Ovary (tissue), 10 donors: ENCODE measurements around the gene CCAR1. TPM values are rescaled to one million over a fixed set of nuclear protein-coding genes. Genes with fewer than 3 reads are reported as not detected.
A peak's percentile ranks its signal among the peaks of the same experiment; 100 is the strongest.

Experiments
- DNase-seq, 5 donors: peaks; one replicate each; pipeline ENCODE4 v3.0.0-alpha.2; 2019 to 2020
- H3K27ac ChIP-seq, 2 donors: fragments of 200-600 bp; one replicate each; pipeline versions ENCODE4 v1.5.1 to v1.8.0; 2019 to 2022
- H3K27me3 ChIP-seq: fragments of 200-600 bp; one replicate; pipeline ENCODE4 v1.8.0; 2022
- H3K36me3 ChIP-seq: fragments of 200-600 bp; sonication (generic); one replicate; pipeline ENCODE4 v1.5.1; 2019
- H3K4me1 ChIP-seq: one replicate; pipeline ENCODE4 v1.8.1; 2013; ENCODE audit warnings: mild to moderate bottlenecking, moderate library complexity; ENCODE audit not compliant: insufficient read depth
- H3K4me3 ChIP-seq: fragments of 200-600 bp; sonication (generic); one replicate; pipeline ENCODE4 v1.5.1; 2017
- H3K9me3 ChIP-seq, 2 donors: fragments of 200-600 bp in 1 of 2; sonication (generic) in 1 of 2; one replicate each; pipeline versions ENCODE4 v1.5.1 to v1.8.1; 2013 to 2019; ENCODE audit warnings: mild to moderate bottlenecking in 1 of 2, moderate library complexity in 1 of 2
- CTCF ChIP-seq, 3 donors: fragments of 450-650 bp in 2 of 3; fragments of 200-600 bp in 1 of 3; IDR thresholded peaks; one replicate each; pipeline versions ENCODE4 v1.5.1 to v1.8.0; 2016 to 2022; ENCODE audit warnings: antibody characterized with exemption in 3 of 3, mild to moderate bottlenecking in 1 of 3
- EP300 ChIP-seq: sonication (generic); formaldehyde crosslinking; IDR thresholded peaks from one replicate; pipeline ENCODE4 v1.6.1; 2017; ENCODE audit warnings: antibody characterized with exemption
- POLR2A ChIP-seq: fragments of 450-650 bp; IDR thresholded peaks from one replicate; pipeline ENCODE4 v1.6.1; 2017; ENCODE audit warnings: antibody characterized with exemption, mild to moderate bottlenecking, moderate library complexity
- WGBS, 3 donors: extraction: QIAGEN DNeasy Blood & Tissue Kit in 1 of 3; methylation state at CpG; one replicate each; pipeline versions ENCODE4 v1.1.5 to v1.1.7; 2013 to 2017; 5-methylcytosine and 5-hydroxymethylcytosine counted together
- intact Hi-C, 4 donors: fragments of 100-400 bp; cut with DNase I; formaldehyde crosslinking; loops; one replicate each; pipeline versions ENCODE4 v1.11.0 to v1.15.1; 2022 to 2023
- long read RNA-seq, 3 donors: library from polyadenylated mRNA in 2 of 3; unstranded in 2 of 3; transcript quantifications; one replicate each; pipeline ENCODE4 v2.0.0 and lab custom pipeline, GENCODE V29; 2021 to 2026
- polyA plus RNA-seq, 2 donors: library from polyadenylated mRNA; stranded (reverse); fragments of 200-250 nt in 1 of 2; fragments of 350-450 nt in 1 of 2; fragmentation: Illumina TruSeq in 1 of 2; extraction: RNeasy Lipid Tissue Mini Kit (QIAGEN cat#74804) in 1 of 2; gene quantifications; one replicate each; pipeline ENCODE4 v1.2.3, GENCODE V29; 2013 to 2014
- total RNA-seq, 7 donors: library from RNA; depleted of rRNA in 2 of 7; stranded (reverse); fragments of >200 nt in 2 of 7; fragmentation: NEBNext Ultra II Directional in 3 of 7; extraction: Animal tissue kit (Norgen Biotek cat#: 25700) in 3 of 7; gene quantifications; one replicate each; pipeline versions ENCODE4 v1.1.0 to v1.2.4, GENCODE V29; 2016 to 2023
- donor health status: DM: no; HTN: no; CAD: no; lungs with moderate emphysema.
- donor health status: DM: no; HTN: no; CAD: no.
- donor health status: Bipolar disorder and iron deficiency.
- donor health status: DM: yes; HTN: yes; CAD: no.
- donor health status: DM: no; HTN: no; CAD: no.
- donor health status: DM: yes; HTN: yes; CAD: no.

Gene CCAR1
- total RNA-seq (10 to 100 TPM; 42.1 to 65.4 (median 52.2) TPM), polyA plus RNA-seq (10 to 100 TPM; 22.0 to 41.9 TPM)
- long read RNA-seq, donor 1, transcript CCAR1-213 (17 exons, 2,432 nt), result major isoform, 6 of 125 reads
- long read RNA-seq, donor 1, partial matches to known transcripts, result 91 of 125 reads
- long read RNA-seq, donor 1, other reads (novel, unspliced or antisense), result 28 of 125 reads
- long read RNA-seq, donor 2, full-length matches to known transcripts, result 3 of 56 reads
- long read RNA-seq, donor 2, partial matches to known transcripts, result 53 of 56 reads
- long read RNA-seq, donor 2, other reads (novel, unspliced or antisense), result 0 of 56 reads
- long read RNA-seq, donor 3, full-length matches to known transcripts, result 13 of 31 reads
- long read RNA-seq, donor 3, partial matches to known transcripts, result 8 of 31 reads
- long read RNA-seq, donor 3, other reads (novel, unspliced or antisense), result 10 of 31 reads

- Histone ChIP-seq H3K4me3 (peak within 1 kb of the TSS; percentile 93), H3K9me3 (no peaks in the 10 kb centered on the region), H3K27ac (peak within 1 kb of the TSS; percentile 94 to 96), H3K36me3 (no peaks in the 10 kb centered on the region), H3K4me1 (peaks cover 4% of the 10 kb centered on the region), H3K27me3 (no peaks in the 10 kb centered on the region)
- 0 to 1% (median 0%) methylated on average over 62 to 72 of the region's 72 CpGs for WGBS, 3 donors
- intact Hi-C loops, result loop anchor here in 2 of 4 donors (10.0 kb wide), 2 partner anchors 316 to 386 kb away; partner anchors contain the start of genes HNRNPH3 (in 1 of the 2), PBLD (in 1 of the 2) and RUFY2 (in 1 of the 2)
- DNase-seq, result peak; percentile 96 to 98 (median 97)
- no peak for TF ChIP-seq CTCF (IDR thresholded peaks at IDR 0.05)
- TF ChIP-seq POLR2A, result peak; percentile 88
- TF ChIP-seq EP300, result no peak
These were observed at the start of gene CCAR1 for GRCh38 chr10:68720793-68721672. TSS of gene CCAR1 (plus strand) at chr10:68721239. CDS start at chr10:68722505, 1,266 bp downstream.

GRCh38 chr10:68684413-68684812 is 36.6 kb upstream of the CCAR1 start:
- TF ChIP-seq POLR2A, result no peak
- TF ChIP-seq CTCF (IDR thresholded peaks at IDR 0.05), result no peak
- no peak for TF ChIP-seq EP300
- DNase-seq, result no peak
- no peaks in the 10 kb centered on the region for H3K36me3 ChIP-seq
- 85 to 92% (median 90%) methylated on average over 3 of the region's 3 CpGs for WGBS, 3 donors
- H3K4me1 ChIP-seq, result no peaks in the 10 kb centered on the region
- H3K27ac ChIP-seq, result no peak overlapping the region
- intact Hi-C loops, result no loop called here
- H3K9me3 ChIP-seq, result no peaks in the 10 kb centered on the region
- H3K4me3 ChIP-seq, result no peak overlapping the region
- H3K27me3 ChIP-seq, result no peaks in the 10 kb centered on the region

- H3K4me3 ChIP-seq, result no peak overlapping the region
- TF ChIP-seq POLR2A, result no peak
- TF ChIP-seq EP300, result no peak
- no peak for TF ChIP-seq CTCF (IDR thresholded peaks at IDR 0.05)
- no peak overlapping the region for H3K27ac ChIP-seq
- no peaks in the 10 kb centered on the region for H3K27me3 ChIP-seq
- intact Hi-C loops, result no loop called here
- H3K36me3 ChIP-seq, result no peaks in the 10 kb centered on the region
- no peak for DNase-seq
- 92 to 100% (median 93%) methylated on average over 1 of the region's 1 CpG for WGBS, 3 donors
- H3K9me3 ChIP-seq, result no peaks in the 10 kb centered on the region
- H3K4me1 ChIP-seq, result no peaks in the 10 kb centered on the region
These were observed 25.0 kb upstream of the CCAR1 start for GRCh38 chr10:68696018-68696417.

GRCh38 chr10:68697106-68697505 is 23.9 kb upstream of the CCAR1 start:
- Histone ChIP-seq H3K27ac (no peak overlapping the region), H3K36me3 (no peaks in the 10 kb centered on the region), H3K27me3 (no peaks in the 10 kb centered on the region), H3K4me3 (no peak overlapping the region), H3K9me3 (no peaks in the 10 kb centered on the region), H3K4me1 (no peaks in the 10 kb centered on the region)
- no peak for TF ChIP-seq CTCF (IDR thresholded peaks at IDR 0.05)
- TF ChIP-seq EP300, result no peak
- no peak for TF ChIP-seq POLR2A
- DNase-seq, result no peak
- WGBS, 3 donors, result 89 to 100% (median 100%) methylated on average over 1 of the region's 1 CpG
- intact Hi-C loops, result no loop called here
